NCI-H2196 treated with DMSO at 0.1 percent for 48 hours (cell line): ENCODE measurements around the gene NRF1.

Experiments used
- DNase-seq: peaks from one replicate; lab custom pipeline; 2025; ENCODE audit not compliant: unreplicated experiment; lab: John Stamatoyannopoulos, UW

Gene NRF1

DNA sequence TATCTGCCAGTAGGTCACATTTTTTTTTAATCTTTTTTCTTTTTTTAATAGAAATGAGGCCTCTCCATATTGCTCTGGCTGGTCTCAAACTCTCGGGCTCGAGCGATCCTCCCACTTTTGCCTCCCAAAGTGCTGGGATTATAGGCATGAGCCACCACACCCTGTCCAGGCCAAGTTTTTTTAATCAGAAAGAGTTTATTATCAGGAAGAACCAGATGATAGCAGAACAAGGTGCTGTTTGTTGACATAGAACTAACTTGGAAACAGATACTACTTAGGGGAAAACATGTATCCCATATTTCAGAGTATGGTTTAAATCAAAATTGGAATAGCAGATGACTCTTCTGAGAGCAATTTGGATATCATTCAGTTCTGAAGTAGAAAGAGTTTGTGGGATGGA is 118.6 kb downstream of the NRF1 start:
- no peak for DNase-seq

GRCh38 chr7:129734400-129734799 is 122.9 kb downstream of the NRF1 start:
- no peak for DNase-seq

DNA sequence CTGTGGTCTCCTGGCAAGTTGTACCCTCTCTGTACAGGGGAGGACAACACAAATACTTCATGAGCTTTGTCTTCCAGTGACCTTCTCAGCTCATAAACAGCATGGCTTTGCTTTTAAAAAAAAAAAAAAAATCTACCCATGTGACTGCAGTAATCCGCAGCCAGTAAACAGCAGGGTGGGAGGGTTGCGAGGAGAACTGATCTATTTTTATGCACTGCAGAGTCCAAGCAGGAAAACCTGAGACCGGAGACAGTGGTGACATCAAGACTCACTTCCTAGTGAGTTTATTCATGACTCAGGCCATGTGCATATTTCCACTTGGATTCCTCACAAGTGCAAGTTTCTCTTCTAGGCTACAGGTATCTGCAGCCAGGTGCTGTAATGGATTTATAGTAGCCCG is 127.9 kb downstream of the NRF1 start:
- no peak for DNase-seq

DNA sequence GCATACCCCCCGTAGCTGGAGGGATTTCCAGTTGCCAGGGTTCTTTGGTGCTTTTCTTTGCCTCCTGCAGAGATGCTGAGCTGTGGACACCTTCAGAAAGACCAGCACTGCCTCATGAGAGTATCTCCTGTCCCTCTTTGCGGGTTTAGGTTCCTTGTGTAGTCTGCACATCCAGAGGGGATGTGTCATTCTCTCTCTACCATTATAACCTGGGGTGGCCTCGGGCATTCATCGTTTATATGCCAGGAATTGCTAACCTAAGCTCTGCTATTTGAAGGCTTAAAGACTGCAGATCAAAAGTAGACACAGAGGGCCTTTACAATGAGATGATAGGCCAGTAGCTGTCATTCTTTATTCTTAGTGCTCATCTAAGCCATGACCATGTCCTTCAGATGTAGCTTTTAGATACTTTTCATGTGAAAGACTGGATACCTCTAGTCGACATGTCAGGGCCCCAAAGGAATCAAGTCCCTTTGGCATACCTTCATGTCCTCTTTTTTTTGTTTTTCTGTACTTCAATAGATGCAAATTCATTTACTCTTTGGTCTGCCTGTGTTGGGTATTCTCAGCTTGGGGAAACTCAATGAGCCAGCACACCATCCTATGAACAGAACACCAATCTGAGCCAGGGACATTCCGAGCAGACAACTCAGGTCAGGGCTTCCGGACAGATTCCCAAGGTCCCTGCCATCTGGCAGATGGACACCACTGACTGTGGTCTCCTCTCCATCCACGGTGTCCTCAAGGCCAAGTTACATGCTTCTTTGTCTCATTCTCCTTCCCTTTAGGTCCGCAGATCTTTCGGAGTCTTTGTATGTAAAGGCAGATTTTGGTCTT is 129.3 kb downstream of the NRF1 start:
- no peak for DNase-seq

GRCh38 chr7:129741743-129742213 is 130.3 kb downstream of the NRF1 start:
- peak; percentile 98 for DNase-seq

GRCh38 chr7:129742256-129742655 is 130.7 kb downstream of the NRF1 start:
- DNase-seq = no peak

- no peak for DNase-seq
Observed at GRCh38 chr7:129746857-129747529, 135.5 kb downstream of the NRF1 start.

GRCh38 chr7:129748356-129749109 is 137.0 kb downstream of the NRF1 start:
- no peak for DNase-seq

DNA sequence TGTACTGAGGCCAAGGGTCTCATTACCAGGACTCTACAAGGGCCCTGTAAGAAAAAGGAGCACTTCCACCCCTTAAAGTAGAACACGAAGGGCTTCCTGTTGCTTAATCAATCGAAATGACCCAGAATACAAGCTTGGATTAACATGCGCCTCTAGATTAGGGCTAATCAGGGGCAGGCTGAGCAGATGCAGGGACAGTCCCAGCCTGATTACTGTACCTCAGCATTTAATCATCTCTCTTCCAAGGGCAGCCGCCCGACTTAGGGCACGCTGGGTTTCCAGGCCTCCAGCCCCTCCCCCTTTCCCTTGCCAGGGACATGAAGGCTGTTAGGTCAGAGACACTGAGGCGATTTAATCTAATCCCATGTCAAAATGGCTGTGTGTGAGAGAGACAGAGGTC is 138.6 kb downstream of the NRF1 start:
- DNase-seq = no peak

DNA sequence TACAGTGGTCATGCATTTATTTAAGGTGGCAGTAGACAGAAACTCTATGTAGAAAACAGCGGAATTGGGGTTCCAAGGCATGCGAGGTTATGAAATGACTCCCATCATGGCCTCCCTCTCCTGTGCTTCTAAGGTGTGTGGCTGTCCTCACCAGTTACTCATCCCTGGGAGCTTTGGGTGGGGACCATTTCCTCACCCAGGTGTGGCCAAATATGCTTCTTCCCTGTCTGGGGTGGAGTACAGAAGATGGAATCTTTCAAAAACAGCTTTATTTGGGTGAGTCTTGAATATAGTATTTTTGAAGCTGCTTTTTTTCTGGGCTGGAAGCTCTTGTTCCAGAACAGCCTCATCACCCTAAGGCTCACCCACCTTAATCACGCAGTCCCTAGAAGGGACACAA is 139.0 kb downstream of the NRF1 start:
- DNase-seq = no peak

- DNase-seq = no peak
Observed at GRCh38 chr7:129751916-129752315, 140.4 kb downstream of the NRF1 start.

DNA sequence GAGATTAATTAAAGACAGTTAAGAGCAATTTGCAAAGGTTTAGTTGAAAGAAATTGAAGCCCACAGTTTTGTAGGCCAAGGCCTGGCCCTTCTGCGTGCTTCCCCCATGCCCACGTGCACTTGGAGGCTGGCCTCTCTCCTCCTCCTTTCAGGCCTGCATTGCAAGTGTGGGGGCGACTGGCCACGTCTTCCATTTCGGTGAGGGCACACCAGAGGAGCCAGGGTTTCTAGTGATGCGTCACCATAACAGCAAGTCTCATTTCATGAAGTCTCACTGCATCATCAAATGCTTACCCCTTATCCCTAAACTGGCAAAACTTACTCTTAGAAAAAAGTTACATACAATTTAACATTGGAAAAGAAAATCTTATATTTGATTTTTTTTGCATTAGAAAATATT is 141.2 kb downstream of the NRF1 start:
- no peak for DNase-seq

DNA sequence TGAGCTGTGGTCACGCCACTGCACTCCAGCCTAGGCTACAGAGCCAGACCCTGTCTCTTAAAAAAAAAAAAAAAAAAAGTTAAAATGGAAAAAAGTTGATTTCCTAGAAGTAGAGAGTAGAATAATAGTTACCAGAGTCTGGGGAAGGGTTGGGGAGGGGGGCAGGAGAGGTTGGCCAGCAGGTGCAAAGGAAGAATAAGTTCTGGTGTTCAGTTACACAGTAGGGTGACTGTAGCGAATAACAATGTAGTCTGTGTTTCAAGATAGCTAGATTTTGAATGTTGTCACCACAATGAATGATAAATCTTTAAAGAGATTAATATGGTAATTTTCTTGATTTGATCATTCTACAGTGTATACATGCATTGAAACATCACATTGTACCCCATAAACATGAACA is 142.9 kb downstream of the NRF1 start:
- no peak for DNase-seq

DNA sequence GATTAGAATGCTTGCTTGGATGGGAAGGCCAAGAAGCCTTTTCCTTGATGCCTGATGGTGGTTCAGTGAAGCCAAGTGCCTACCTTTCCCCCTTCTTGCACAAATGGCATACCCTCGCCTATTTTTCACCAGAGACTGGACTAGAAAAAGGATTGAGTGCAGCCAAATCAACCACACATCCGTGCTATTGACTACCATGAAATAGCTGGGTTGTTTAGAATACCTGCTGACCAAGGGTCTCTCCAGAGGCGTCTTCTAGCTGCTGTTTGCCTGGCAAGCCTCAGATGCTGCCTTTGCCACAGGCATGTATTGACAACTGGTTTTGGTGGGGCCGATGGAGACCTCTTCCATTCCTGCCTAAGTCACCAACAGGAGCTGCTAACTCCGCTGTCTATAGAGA is 146.5 kb downstream of the NRF1 start:
- DNase-seq = no peak

GRCh38 chr7:129762387-129762969 is 151.0 kb downstream of the NRF1 start:
- no peak for DNase-seq

GRCh38 chr7:129764247-129765084 is 152.9 kb downstream of the NRF1 start:
- DNase-seq = no peak

DNA sequence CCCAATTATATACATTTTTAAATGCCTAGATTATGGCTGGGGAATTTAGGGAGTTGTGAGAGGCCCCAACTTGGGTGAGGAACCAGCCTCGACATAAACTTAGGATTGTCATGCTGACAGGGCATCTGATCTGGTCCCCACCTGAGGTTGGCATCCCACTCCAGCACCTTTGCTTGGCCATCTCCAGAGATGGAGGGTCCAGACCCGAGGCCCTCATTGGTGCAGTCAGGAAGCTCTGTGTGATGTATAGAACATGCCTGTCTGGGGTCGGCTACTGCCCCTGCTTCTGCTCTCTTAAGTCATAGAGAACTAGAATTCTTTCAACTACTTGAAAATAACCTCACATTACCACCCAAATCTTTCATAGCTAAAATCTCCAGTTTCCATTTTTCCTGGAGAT is 153.8 kb downstream of the NRF1 start:
- no peak for DNase-seq

- DNase-seq = no peak
Observed at GRCh38 chr7:129767120-129768015, 155.8 kb downstream of the NRF1 start.

DNA sequence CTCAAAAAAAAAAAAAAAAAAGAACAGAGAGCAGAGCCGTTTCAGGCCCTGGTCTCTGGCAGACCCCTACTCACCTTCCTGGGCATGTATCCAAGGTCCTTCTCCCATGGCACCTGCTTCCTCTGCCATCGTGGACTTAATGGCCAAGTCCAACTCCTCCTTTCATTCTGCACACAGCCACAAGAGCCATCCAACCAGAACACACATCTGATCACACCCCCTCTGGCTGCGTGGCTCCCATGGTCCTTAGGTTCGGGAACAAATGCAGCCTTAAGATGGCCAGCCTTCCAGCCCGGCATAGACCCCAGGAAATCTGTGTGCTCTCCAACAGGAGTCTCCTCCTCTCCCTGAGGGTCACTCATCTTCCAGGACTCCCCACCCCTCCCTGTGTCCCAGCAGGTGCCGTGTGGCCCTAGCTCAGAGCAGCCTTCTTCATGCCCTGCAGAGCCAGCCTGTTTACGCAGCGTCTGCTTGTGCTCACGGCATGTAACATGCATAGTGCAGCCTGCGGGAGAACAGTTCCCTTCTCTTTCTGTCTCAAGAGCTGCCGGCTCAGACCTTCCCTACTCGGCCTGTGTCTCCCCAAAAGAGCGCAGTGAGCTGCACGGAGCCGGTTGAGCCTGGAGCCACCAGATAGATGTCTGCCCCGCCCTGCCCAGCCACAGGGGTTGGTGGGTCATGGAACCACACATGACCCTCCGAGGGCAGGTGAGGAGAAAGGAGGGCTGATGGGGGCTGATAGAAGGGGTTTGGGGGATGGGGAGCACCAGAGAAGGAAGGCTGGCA is 157.3 kb downstream of the NRF1 start:
- DNase-seq = no peak
